ENCODE measurements around the gene EPB41. TPM values are rescaled to one million over a fixed set of nuclear protein-coding genes. Genes with fewer than 3 reads are reported as not detected.
"Not testable (repeated sequence)": the region's sequence is repeated elsewhere in the genome, so short reads cannot be mapped to it uniquely, and the experiment has no call there.

Gene EPB41
- polyA plus RNA-seq, 2 donors, result 10.2 to 12.0 TPM

- H3K9me3 ChIP-seq (ENCODE audit: control insufficient read depth in 2 of 2, insufficient read depth in 1 of 2, low read depth in 1 of 2, low read length in 1 of 2), result no peaks in the 10 kb centered on the region
- H3K27ac ChIP-seq (ENCODE audit: low read depth in 2 of 2, low read length in 1 of 2), result no peak overlapping the region
- no peaks in the 10 kb centered on the region for H3K36me3 ChIP-seq (ENCODE audit: control insufficient read depth in 2 of 2, insufficient read depth in 2 of 2, low read length in 1 of 2)
- H3K4me3 ChIP-seq (ENCODE audit: low read depth in 1 of 2, low read length in 2 of 2), result no peak overlapping the region
- peaks cover 0 to 14% of the 10 kb centered on the region in 2 donors for H3K4me1 ChIP-seq (ENCODE audit: control insufficient read depth in 2 of 2, insufficient read depth in 2 of 2, low read length in 1 of 2)
- H3K27me3 ChIP-seq (ENCODE audit: control insufficient read depth in 1 of 2, insufficient read depth in 2 of 2, low read length in 2 of 2), result peaks cover 0 to 7% of the 10 kb centered on the region in 2 donors
- WGBS, 2 donors, result 95 to 99% methylated on average over 6 of the region's 6 CpGs
Observed at GRCh38 chr1:29126198-29126597, 211.8 kb downstream of the EPB41 start.

- 84 to 87% methylated on average over 6 of the region's 6 CpGs for WGBS, 2 donors
- Histone ChIP-seq H3K9me3 (ENCODE audit: control insufficient read depth in 2 of 2, insufficient read depth in 1 of 2, low read depth in 1 of 2, low read length in 1 of 2) (no peaks in the 10 kb centered on the region), H3K36me3 (ENCODE audit: control insufficient read depth in 2 of 2, insufficient read depth in 2 of 2, low read length in 1 of 2) (no peaks in the 10 kb centered on the region), H3K4me3 (ENCODE audit: low read depth in 1 of 2, low read length in 2 of 2) (no peak overlapping the region), H3K27me3 (ENCODE audit: control insufficient read depth in 1 of 2, insufficient read depth in 2 of 2, low read length in 2 of 2) (peaks cover 0 to 2% of the 10 kb centered on the region in 2 donors), H3K4me1 (ENCODE audit: control insufficient read depth in 2 of 2, insufficient read depth in 2 of 2, low read length in 1 of 2) (peaks cover 0 to 2% of the 10 kb centered on the region in 2 donors), H3K27ac (ENCODE audit: low read depth in 2 of 2, low read length in 1 of 2) (no peak overlapping the region)
Observed at GRCh38 chr1:29128739-29129138, 214.4 kb downstream of the EPB41 start.

GRCh38 chr1:29129916-29130315, 215.5 kb downstream of the EPB41 start:
- Histone ChIP-seq H3K4me1 (ENCODE audit: control insufficient read depth in 2 of 2, insufficient read depth in 2 of 2, low read length in 1 of 2) (peaks cover 0 to 4% of the 10 kb centered on the region in 2 donors), H3K27ac (ENCODE audit: low read depth in 2 of 2, low read length in 1 of 2) (no peak overlapping the region), H3K27me3 (ENCODE audit: control insufficient read depth in 1 of 2, insufficient read depth in 2 of 2, low read length in 2 of 2) (peaks cover 0 to under 1% of the 10 kb centered on the region in 2 donors), H3K9me3 (ENCODE audit: control insufficient read depth in 2 of 2, insufficient read depth in 1 of 2, low read depth in 1 of 2, low read length in 1 of 2) (no peaks in the 10 kb centered on the region), H3K36me3 (ENCODE audit: control insufficient read depth in 2 of 2, insufficient read depth in 2 of 2, low read length in 1 of 2) (no peaks in the 10 kb centered on the region), H3K4me3 (ENCODE audit: low read depth in 1 of 2, low read length in 2 of 2) (no peak overlapping the region)
- WGBS, 2 donors, result 86 to 90% methylated on average over 5 of the region's 5 CpGs

GRCh38 chr1:29131056-29131455, 216.7 kb downstream of the EPB41 start:
- H3K27me3 ChIP-seq (ENCODE audit: control insufficient read depth in 1 of 2, insufficient read depth in 2 of 2, low read length in 2 of 2); H3K36me3 ChIP-seq (ENCODE audit: control insufficient read depth in 2 of 2, insufficient read depth in 2 of 2, low read length in 1 of 2); H3K4me1 ChIP-seq (ENCODE audit: control insufficient read depth in 2 of 2, insufficient read depth in 2 of 2, low read length in 1 of 2); H3K27ac ChIP-seq (ENCODE audit: low read depth in 2 of 2, low read length in 1 of 2); H3K9me3 ChIP-seq (ENCODE audit: control insufficient read depth in 2 of 2, insufficient read depth in 1 of 2, low read depth in 1 of 2, low read length in 1 of 2); H3K4me3 ChIP-seq (ENCODE audit: low read depth in 1 of 2, low read length in 2 of 2): not testable (repeated sequence)
- 95 to 96% methylated on average over 16 to 29 of the region's 29 CpGs for WGBS, 2 donors

GRCh38 chr1:29133861-29134694, 219.7 kb downstream of the EPB41 start:
- H3K4me3 ChIP-seq (ENCODE audit: low read depth in 1 of 2, low read length in 2 of 2), result peak overlapping the region; percentile 9 to 32
- no peaks in the 10 kb centered on the region for H3K9me3 ChIP-seq (ENCODE audit: control insufficient read depth in 2 of 2, insufficient read depth in 1 of 2, low read depth in 1 of 2, low read length in 1 of 2)
- no peaks in the 10 kb centered on the region for H3K27me3 ChIP-seq (ENCODE audit: control insufficient read depth in 1 of 2, insufficient read depth in 2 of 2, low read length in 2 of 2)
- no peak overlapping the region for H3K27ac ChIP-seq (ENCODE audit: low read depth in 2 of 2, low read length in 1 of 2)
- WGBS, 2 donors, result 50 to 65% methylated on average over 55 of the region's 55 CpGs
- peaks cover 0 to 4% of the 10 kb centered on the region in 2 donors for H3K4me1 ChIP-seq (ENCODE audit: control insufficient read depth in 2 of 2, insufficient read depth in 2 of 2, low read length in 1 of 2)
- no peaks in the 10 kb centered on the region for H3K36me3 ChIP-seq (ENCODE audit: control insufficient read depth in 2 of 2, insufficient read depth in 2 of 2, low read length in 1 of 2)

- 51 to 70% methylated on average over 10 of the region's 10 CpGs for WGBS, 2 donors
- H3K36me3 ChIP-seq (ENCODE audit: control insufficient read depth in 2 of 2, insufficient read depth in 2 of 2, low read length in 1 of 2), result no peaks in the 10 kb centered on the region
- no peaks in the 10 kb centered on the region for H3K9me3 ChIP-seq (ENCODE audit: control insufficient read depth in 2 of 2, insufficient read depth in 1 of 2, low read depth in 1 of 2, low read length in 1 of 2)
- H3K4me1 ChIP-seq (ENCODE audit: control insufficient read depth in 2 of 2, insufficient read depth in 2 of 2, low read length in 1 of 2), result peaks cover 0 to 4% of the 10 kb centered on the region in 2 donors
- no peaks in the 10 kb centered on the region for H3K27me3 ChIP-seq (ENCODE audit: control insufficient read depth in 1 of 2, insufficient read depth in 2 of 2, low read length in 2 of 2)
- peak overlapping the region in 1 of 2 donors; percentile 9 for H3K4me3 ChIP-seq (ENCODE audit: low read depth in 1 of 2, low read length in 2 of 2)
- no peak overlapping the region for H3K27ac ChIP-seq (ENCODE audit: low read depth in 2 of 2, low read length in 1 of 2)
Observed at GRCh38 chr1:29134695-29135028, 220.3 kb downstream of the EPB41 start.

- H3K4me1 ChIP-seq (ENCODE audit: control insufficient read depth in 2 of 2, insufficient read depth in 2 of 2, low read length in 1 of 2), result peaks cover 0 to 4% of the 10 kb centered on the region in 2 donors
- no peak overlapping the region for H3K4me3 ChIP-seq (ENCODE audit: low read depth in 1 of 2, low read length in 2 of 2)
- H3K36me3 ChIP-seq (ENCODE audit: control insufficient read depth in 2 of 2, insufficient read depth in 2 of 2, low read length in 1 of 2), result no peaks in the 10 kb centered on the region
- no peaks in the 10 kb centered on the region for H3K27me3 ChIP-seq (ENCODE audit: control insufficient read depth in 1 of 2, insufficient read depth in 2 of 2, low read length in 2 of 2)
- 28 to 44% methylated on average over 14 of the region's 14 CpGs for WGBS, 2 donors
- H3K27ac ChIP-seq (ENCODE audit: low read depth in 2 of 2, low read length in 1 of 2), result no peak overlapping the region
- H3K9me3 ChIP-seq (ENCODE audit: control insufficient read depth in 2 of 2, insufficient read depth in 1 of 2, low read depth in 1 of 2, low read length in 1 of 2), result no peaks in the 10 kb centered on the region
Observed at GRCh38 chr1:29136391-29136915, 222.1 kb downstream of the EPB41 start.

GRCh38 chr1:29142714-29143113, 228.3 kb downstream of the EPB41 start:
- Histone ChIP-seq H3K27ac (ENCODE audit: low read depth in 2 of 2, low read length in 1 of 2) (no peak overlapping the region), H3K4me3 (ENCODE audit: low read depth in 1 of 2, low read length in 2 of 2) (no peak overlapping the region), H3K9me3 (ENCODE audit: control insufficient read depth in 2 of 2, insufficient read depth in 1 of 2, low read depth in 1 of 2, low read length in 1 of 2) (no peaks in the 10 kb centered on the region), H3K27me3 (ENCODE audit: control insufficient read depth in 1 of 2, insufficient read depth in 2 of 2, low read length in 2 of 2) (no peaks in the 10 kb centered on the region), H3K36me3 (ENCODE audit: control insufficient read depth in 2 of 2, insufficient read depth in 2 of 2, low read length in 1 of 2) (no peaks in the 10 kb centered on the region), H3K4me1 (ENCODE audit: control insufficient read depth in 2 of 2, insufficient read depth in 2 of 2, low read length in 1 of 2) (no peaks in the 10 kb centered on the region)
- WGBS, 2 donors, result 79 to 88% methylated on average over 2 of the region's 2 CpGs

GRCh38 chr1:29144178-29144577, 229.8 kb downstream of the EPB41 start:
- H3K4me3 ChIP-seq (ENCODE audit: low read depth in 1 of 2, low read length in 2 of 2), result no peak overlapping the region
- H3K4me1 ChIP-seq (ENCODE audit: control insufficient read depth in 2 of 2, insufficient read depth in 2 of 2, low read length in 1 of 2), result no peaks in the 10 kb centered on the region
- 82 to 95% methylated on average over 2 of the region's 2 CpGs for WGBS, 2 donors
- H3K9me3 ChIP-seq (ENCODE audit: control insufficient read depth in 2 of 2, insufficient read depth in 1 of 2, low read depth in 1 of 2, low read length in 1 of 2), result no peaks in the 10 kb centered on the region
- peaks cover 7 to 14% of the 10 kb centered on the region in 2 donors for H3K36me3 ChIP-seq (ENCODE audit: control insufficient read depth in 2 of 2, insufficient read depth in 2 of 2, low read length in 1 of 2)
- H3K27ac ChIP-seq (ENCODE audit: low read depth in 2 of 2, low read length in 1 of 2), result no peak overlapping the region
- no peaks in the 10 kb centered on the region for H3K27me3 ChIP-seq (ENCODE audit: control insufficient read depth in 1 of 2, insufficient read depth in 2 of 2, low read length in 2 of 2)

All from esophagus (tissue), 2 donors.